GM12878 (cell line): ENCODE results near the gene PRR29. TPM values are rescaled to one million over a fixed set of nuclear protein-coding genes. Genes with fewer than 3 reads are reported as not detected.

Experiments
- ATF2 ChIP-seq: IDR thresholded peaks from 2 replicates; pipeline ENCODE4 v1.6.1; 2012; ENCODE audit warnings: low read length, inconsistent platforms
- ATF7 ChIP-seq: fragments of 450-650 bp; IDR thresholded peaks from 2 replicates; pipeline ENCODE4 v1.6.1; 2016; ENCODE audit warnings: low read depth, mild to moderate bottlenecking
- CHD2 ChIP-seq: IDR thresholded peaks from 2 replicates; pipeline ENCODE4 v1.6.1; 2011; ENCODE audit warnings: low read depth, low read length, improper control_type of control experiment, borderline replicate concordance
- EGR1 ChIP-seq, 2 experiments: IDR thresholded peaks; 1 replicate in 1 of 2; 2 replicates in 1 of 2; pipeline ENCODE4 v1.6.1; 2011 to 2012; ENCODE audit warnings: low read depth in 2 of 2, low read length in 2 of 2, borderline replicate concordance in 1 of 2, mild to moderate bottlenecking in 1 of 2, moderate library complexity in 1 of 2
- ESRRA ChIP-seq: IDR thresholded peaks from 2 replicates; pipeline ENCODE4 v1.6.1; 2012; ENCODE audit warnings: mild to moderate bottlenecking, low read length, improper control_type of control experiment
- FOS ChIP-seq: IDR thresholded peaks from 3 replicates; pipeline ENCODE4 v1.6.1; 2011; ENCODE audit warnings: borderline replicate concordance; ENCODE audit not compliant: insufficient read length; ENCODE audit errors: extremely low read depth
- GABPA ChIP-seq: IDR thresholded peaks from 2 replicates; pipeline ENCODE4 v1.6.1; 2014; ENCODE audit warnings: antibody characterized with exemption, low read depth, mild to moderate bottlenecking, inconsistent platforms
- GATAD2B ChIP-seq: fragments of 450-650 bp; conservative IDR thresholded peaks from 2 replicates; pipeline ENCODE4 v1.6.1; 2017; ENCODE audit warnings: low read depth, mild to moderate bottlenecking, moderate library complexity
- NBN ChIP-seq: fragments of 450-650 bp; IDR thresholded peaks from 2 replicates; pipeline ENCODE4 v1.6.1; 2016
- PAX5 ChIP-seq: IDR thresholded peaks from 2 replicates; pipeline ENCODE4 v1.6.1; 2011; ENCODE audit warnings: low read depth, low read length, borderline replicate concordance
- PKNOX1 ChIP-seq: fragments of 450-650 bp; IDR thresholded peaks from 2 replicates; pipeline ENCODE4 v1.6.1; 2016; ENCODE audit warnings: mild to moderate bottlenecking
- POLR2A ChIP-seq: IDR thresholded peaks from 2 replicates; pipeline ENCODE4 v1.6.1; 2011; ENCODE audit warnings: low read depth, mild to moderate bottlenecking, low read length
- RAD21 ChIP-seq: IDR thresholded peaks from 2 replicates; pipeline ENCODE4 v1.6.1; 2011; ENCODE audit warnings: mild to moderate bottlenecking, low read depth, low read length, moderate library complexity; ENCODE audit not compliant: insufficient read depth
- RELA ChIP-seq: fragments of 450-650 bp; IDR thresholded peaks from 2 replicates; pipeline ENCODE4 v1.8.0; 2014; ENCODE audit warnings: borderline replicate concordance; ENCODE audit not compliant: partially characterized antibody
- RELB ChIP-seq: fragments of 450-650 bp; IDR thresholded peaks from 2 replicates; pipeline ENCODE4 v1.6.1; 2017; ENCODE audit warnings: low read depth, mild to moderate bottlenecking, moderate library complexity
- SMAD5 ChIP-seq: IDR thresholded peaks from 2 replicates; pipeline ENCODE4 v1.6.1; 2016; ENCODE audit warnings: antibody characterized with exemption, low read depth
- SREBF1 ChIP-seq: IDR thresholded peaks from 2 replicates; pipeline ENCODE4 v1.6.1; 2012; ENCODE audit warnings: mild to moderate bottlenecking, low read length
- SRF ChIP-seq, 2 experiments: IDR thresholded peaks; 2 replicates each; pipeline ENCODE4 v1.6.1; 2011; ENCODE audit warnings: low read depth in 2 of 2, low read length in 2 of 2, mild to moderate bottlenecking in 1 of 2, moderate library complexity in 1 of 2
- TARDBP ChIP-seq: IDR thresholded peaks from 2 replicates; pipeline ENCODE4 v1.6.1; 2016; ENCODE audit warnings: borderline replicate concordance
- TBL1XR1 ChIP-seq: IDR thresholded peaks from 2 replicates; pipeline ENCODE4 v1.6.1; 2012; ENCODE audit warnings: low read depth, low read length, improper control_type of control experiment
- TCF3 ChIP-seq: IDR thresholded peaks from 2 replicates; pipeline ENCODE4 v1.6.1; 2012; ENCODE audit warnings: low read depth, mild to moderate bottlenecking, low read length, borderline replicate concordance; ENCODE audit not compliant: insufficient read depth
- YY1 ChIP-seq: IDR thresholded peaks from 2 replicates; pipeline ENCODE4 v1.6.1; 2011; ENCODE audit warnings: low read depth, mild to moderate bottlenecking, low read length
- ZBTB33 ChIP-seq: fragments of 450-650 bp; IDR thresholded peaks from 2 replicates; pipeline ENCODE4 v1.6.1; 2017; ENCODE audit warnings: mild to moderate bottlenecking
- ZSCAN29 ChIP-seq: fragments of 450-650 bp; IDR thresholded peaks from 2 replicates; pipeline ENCODE4 v1.6.1; 2017; ENCODE audit warnings: mild to moderate bottlenecking, moderate library complexity
- ZZZ3 ChIP-seq: IDR thresholded peaks from 2 replicates; pipeline ENCODE4 v1.6.1; 2011; ENCODE audit warnings: low read depth; ENCODE audit not compliant: control insufficient read depth, insufficient read length
- polyA plus RNA-seq, 11 experiments: library from polyadenylated mRNA; depleted of rRNA in 4 of 11; unstranded in 6 of 11; stranded (reverse) in 5 of 11; fragments of >200 nt; fragmentation: Nextera tagmentation in 4 of 11; fragmentation: Illumina TruSeq in 1 of 11; extraction: Ambion mirVana in 4 of 11; extraction: Trizol in 1 of 11; gene quantifications; 1 replicate in 1 of 11; 2 replicates in 10 of 11; pipeline versions ENCODE4 v1.2.1 to v1.2.3, GENCODE V29; 2011 to 2016; ENCODE audit warnings: inconsistent platforms in 2 of 11, missing spikeins in 2 of 11, low read depth in 1 of 11
- total RNA-seq, 4 experiments: library from RNA; depleted of rRNA in 3 of 4; stranded (reverse); fragments of >200 nt in 3 of 4; fragmentation: Illumina TruSeq in 1 of 4; extraction: Trizol in 1 of 4; gene quantifications; 2 replicates each; pipeline versions ENCODE4 v1.2.1 to v1.2.3, GENCODE V29; 2013 to 2021

PRR29 gene
- total and polyA plus RNA-seq, 10 of the 15 experiments (the other 5 are each of a cell fraction or from before 2014, with no cell fraction given) = 0.01 to 2.4 (median 0.18) TPM; not detected in 3

GRCh38 chr17:64020056-64020766 lies 22.1 kb downstream of the PRR29 start, which contains the start of gene ICAM2 (continued):
- TF ChIP-seq PAX5 (peak; percentile 64; the same call in 1 of the 2 replicates), CHD2 (0 out of 2 replicates have a peak, but pooled peaks have one; percentile 39), TARDBP (no peak), ZSCAN29 (no peak), GABPA (peak; percentile 74; the same call in 1 of the 2 replicates), ATF2 (no peak; the same call in 1 of the 2 replicates), ZZZ3 (no peak), ATF7 (peak; percentile 88), SRF (IDR thresholded peaks at IDR 0.05; ENCODE audit: low read depth in 2 of 2, low read length in 2 of 2) (peak in 1 of 2 experiments; percentile 82; a peak in 2 of 4 replicates), SREBF1 (no peak), RAD21 (no peak), ZBTB33 (no peak), GATAD2B (peak; percentile 74), YY1 (peak; percentile 9; the same call in 1 of the 2 replicates), EGR1 (IDR thresholded peaks at IDR 0.05; ENCODE audit: borderline replicate concordance in 1 of 2, low read depth in 2 of 2, low read length in 2 of 2) (no peak), RELA (peak; percentile 68), RELB (peak; percentile 92), ESRRA (no peak), TCF3 (peak; percentile 70; the same call in 1 of the 2 replicates), PKNOX1 (peak; percentile 41), FOS (no peak), POLR2A (peak; percentile 76), SMAD5 (no peak; the same call in 1 of the 2 replicates), NBN (peak; percentile 99), TBL1XR1 (no peak; the same call in 1 of the 2 replicates)
